Testis (tissue), 2 donors: ENCODE data around the gene UGP2.

Source experiments
- CTCF ChIP-seq, 3 experiments: fragments of 450-650 bp in 2 of 3; fragments of 200-600 bp in 1 of 3; sonication (generic) in 1 of 3; IDR thresholded peaks; one replicate each; pipeline ENCODE4 v1.5.1; 2016 to 2019; ENCODE audit warnings: antibody characterized with exemption in 3 of 3, mild to moderate bottlenecking in 2 of 3, moderate library complexity in 1 of 3
- POLR2A ChIP-seq: fragments of 450-650 bp; IDR thresholded peaks from one replicate; pipeline ENCODE4 v1.6.1; 2017; ENCODE audit warnings: antibody characterized with exemption, mild to moderate bottlenecking, moderate library complexity

- TF ChIP-seq CTCF (IDR thresholded peaks at IDR 0.05), result no peak
- TF ChIP-seq POLR2A, result no peak
These were observed 57.1 kb downstream of the UGP2 start for GRCh38 chr2:63898839-63899238.
